Hematopoietic multipotent progenitor cell treated with erythropoietin and hydrocortisone succinate and interleukin-3 and kit ligand, for 8 days (in vitro differentiated cells): ENCODE measurements around the gene IGIP.

Source experiments
- DNase-seq: peaks from one replicate; pipeline ENCODE4 v3.0.0-alpha.2; 2015

The IGIP gene

GRCh38 chr5:140125637-140126036, at the start of gene IGIP:
Gene IGIP, plus strand, starts transcription at chr5:140125937. Its CDS starts 2,540 bp downstream, at chr5:140128477.
- DNase-seq = no peak

- no peak for DNase-seq
Observed at GRCh38 chr5:140076142-140076541, 49.6 kb upstream of the IGIP start.

- DNase-seq = no peak
Observed at GRCh38 chr5:140076788-140077187, 48.9 kb upstream of the IGIP start.

GRCh38 chr5:140083120-140083519, 42.6 kb upstream of the IGIP start:
- DNase-seq = no peak

GRCh38 chr5:140083650-140084049, 42.1 kb upstream of the IGIP start:
- no peak for DNase-seq

GRCh38 chr5:140084541-140084940, 41.2 kb upstream of the IGIP start:
- DNase-seq = no peak

- DNase-seq = no peak
Observed at GRCh38 chr5:140090251-140090650, 35.5 kb upstream of the IGIP start.

GRCh38 chr5:140093179-140093578, 32.6 kb upstream of the IGIP start:
- DNase-seq = no peak

- no peak for DNase-seq
Observed at GRCh38 chr5:140093866-140094265, 31.9 kb upstream of the IGIP start.

GRCh38 chr5:140094889-140095288, 30.8 kb upstream of the IGIP start:
- no peak for DNase-seq

GRCh38 chr5:140101179-140101578, 24.6 kb upstream of the IGIP start:
- no peak for DNase-seq

GRCh38 chr5:140103154-140103553, 22.6 kb upstream of the IGIP start:
- DNase-seq = no peak

GRCh38 chr5:140104100-140104499, 21.6 kb upstream of the IGIP start:
- DNase-seq = no peak

- DNase-seq = no peak
Observed at GRCh38 chr5:140106101-140106500, 19.6 kb upstream of the IGIP start.

- DNase-seq = no peak
Observed at GRCh38 chr5:140106805-140107311, 18.9 kb upstream of the IGIP start.

GRCh38 chr5:140107312-140108092, 18.2 kb upstream of the IGIP start:
- peak; percentile 89 for DNase-seq

- DNase-seq = no peak
Observed at GRCh38 chr5:140108093-140109017, 17.4 kb upstream of the IGIP start.

GRCh38 chr5:140109018-140109758, 16.5 kb upstream of the IGIP start:
- peak; percentile 31 for DNase-seq

GRCh38 chr5:140109759-140110645, 15.7 kb upstream of the IGIP start:
- DNase-seq = peak; percentile 35

- DNase-seq = no peak
Observed at GRCh38 chr5:140110646-140110957, 15.1 kb upstream of the IGIP start.

- DNase-seq = no peak
Observed at GRCh38 chr5:140111011-140111858, 14.5 kb upstream of the IGIP start.
